T follicular helper cell (primary cell): ENCODE results near the gene MTHFD2L.
"Not testable (repeated sequence)": the region's sequence is repeated elsewhere in the genome, so short reads cannot be mapped to it uniquely, and the experiment has no call there.

Source experiments
- DNase-seq: peaks from one replicate; pipeline ENCODE4 v3.0.0-alpha.2; 2020; ENCODE audit warnings: low read depth

MTHFD2L gene

DNA sequence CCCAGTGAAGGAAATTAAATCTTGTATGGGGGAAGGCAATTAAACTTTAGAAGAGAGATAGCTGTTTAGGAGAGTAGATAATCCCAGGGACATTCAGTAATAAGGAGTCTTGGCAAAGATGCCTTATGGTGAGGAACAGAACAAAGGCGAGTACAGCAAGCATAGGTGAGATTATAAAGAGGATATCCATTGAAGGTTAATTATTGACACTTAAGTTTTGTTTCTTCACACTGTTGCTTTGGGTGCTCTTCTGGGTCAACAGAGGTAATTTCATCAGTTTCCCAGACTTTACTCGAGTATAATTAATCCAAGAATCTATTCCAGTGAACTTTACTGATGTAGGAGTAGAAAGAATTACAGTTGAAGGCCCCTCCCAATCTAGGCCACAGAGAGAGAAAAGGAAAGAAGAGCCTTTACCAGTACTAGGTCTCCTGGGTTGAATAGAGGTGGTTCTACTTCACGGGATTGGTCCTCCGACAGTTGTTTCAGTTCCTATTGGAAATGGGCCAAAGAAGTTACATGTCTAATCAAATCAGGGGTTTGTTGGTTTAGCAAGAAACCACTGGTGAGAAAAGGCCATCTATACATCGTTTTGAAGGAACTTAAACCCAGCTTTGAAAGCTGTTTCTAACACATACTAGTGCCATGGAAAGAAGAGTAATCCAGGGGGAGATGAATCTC, 177.6 kb downstream of the MTHFD2L start:
- DNase-seq: no peak

DNA sequence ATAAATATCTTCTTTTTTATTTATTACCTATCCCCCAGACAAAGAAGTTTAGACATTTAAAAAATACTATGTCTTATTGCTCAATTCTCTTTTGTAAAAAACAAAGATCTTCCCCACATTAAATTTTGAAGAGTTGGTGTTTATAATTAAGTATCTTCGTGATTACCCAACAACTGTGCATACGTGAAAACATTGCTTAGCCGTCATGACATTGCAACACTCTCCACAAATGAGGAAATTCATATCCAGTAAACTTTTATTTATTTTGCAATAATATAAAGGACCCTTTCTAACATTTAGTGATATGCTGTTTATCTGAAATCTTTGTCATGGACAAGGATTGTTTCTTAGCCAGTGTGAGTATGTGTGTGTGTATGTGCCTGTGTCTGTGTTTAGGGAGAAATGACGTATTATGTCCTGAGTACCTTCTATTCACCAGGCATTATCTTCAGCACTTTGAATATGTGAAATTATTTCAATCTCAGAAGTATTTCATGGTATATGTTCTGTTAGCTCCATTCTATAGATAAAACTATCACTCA, 180.9 kb downstream of the MTHFD2L start:
- DNase-seq: no peak

DNA sequence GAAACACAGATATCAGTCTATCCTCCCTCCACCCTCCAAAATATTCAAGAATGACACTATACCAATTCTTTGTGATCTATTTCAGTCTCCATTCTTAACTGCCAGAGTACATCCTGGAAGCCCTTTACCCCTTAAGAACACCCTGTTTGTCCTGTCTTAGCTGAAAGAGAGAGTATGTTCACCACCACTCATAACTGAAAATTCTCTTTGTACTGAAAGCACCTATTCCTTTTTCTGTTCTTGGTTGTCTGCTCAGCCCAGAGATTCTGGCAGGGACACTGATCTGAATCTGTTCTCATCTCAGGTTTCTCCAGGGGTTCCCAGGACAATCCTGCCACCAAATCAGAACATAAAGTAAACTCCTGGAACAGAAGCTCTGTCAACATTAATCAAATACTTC, 181.6 kb downstream of the MTHFD2L start:
- DNase-seq: no peak

DNA sequence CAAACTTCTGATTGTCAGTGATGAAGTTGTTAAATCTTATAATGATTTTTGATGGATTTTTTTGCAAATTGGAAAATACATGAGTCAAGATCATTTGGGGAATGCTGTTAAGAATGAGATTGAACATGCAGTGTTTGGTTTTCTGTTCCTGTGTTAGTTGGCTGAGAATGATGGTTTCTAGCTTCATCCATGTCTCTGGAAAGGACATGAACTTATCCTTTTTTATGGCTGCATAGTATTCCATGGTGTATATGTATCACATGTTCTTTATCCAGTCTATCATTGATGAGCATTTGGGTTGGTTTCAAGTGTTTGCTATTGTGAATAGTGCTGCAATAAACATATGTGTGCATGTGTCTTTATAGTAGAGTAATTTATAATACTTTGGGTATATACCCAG, 182.5 kb downstream of the MTHFD2L start:
- DNase-seq: not testable (repeated sequence)

DNA sequence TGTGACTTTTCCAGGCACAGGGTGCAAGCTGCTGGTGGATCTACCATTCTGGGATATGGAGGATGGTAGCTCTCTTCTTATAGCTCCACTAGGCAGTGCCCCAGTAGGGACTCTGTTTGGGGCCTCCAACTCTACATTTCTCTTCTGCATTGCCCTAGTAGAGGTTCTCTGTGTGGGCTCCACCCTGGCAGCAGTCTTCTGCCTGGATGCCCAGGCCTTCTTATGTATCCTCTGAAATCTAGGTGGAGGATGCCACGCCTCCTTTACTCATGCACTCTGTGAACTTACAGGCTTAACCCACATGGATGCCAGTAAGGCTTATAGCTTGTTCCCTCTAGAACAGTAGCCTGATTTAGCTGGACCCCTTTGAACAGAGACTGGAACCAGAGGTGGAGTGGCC, 186.1 kb downstream of the MTHFD2L start:
- no peak for DNase-seq
